H9 (cell line): ENCODE measurements around the gene INPP4A. TPM values are rescaled to one million over a fixed set of nuclear protein-coding genes. Genes with fewer than 3 reads are reported as not detected.

Source experiments
- DNase-seq: peaks from one replicate; pipeline ENCODE4 v3.0.0-alpha.2; 2017
- H2AFZ ChIP-seq: one replicate; pipeline ENCODE4 v1.6.1; 2013; ENCODE audit warnings: mild to moderate bottlenecking, low read length, control low read depth, moderate library complexity
- H2AK5ac ChIP-seq: 2 replicates; pipeline ENCODE4 v1.6.1; 2013; ENCODE audit warnings: low read length, control low read depth, mixed read lengths; ENCODE audit not compliant: insufficient read length
- H2BK120ac ChIP-seq: one replicate; pipeline ENCODE4 v1.6.1; 2013; ENCODE audit warnings: low read depth, mild to moderate bottlenecking, low read length, control low read depth, inconsistent platforms; ENCODE audit not compliant: poor library complexity, severe bottlenecking
- H2BK12ac ChIP-seq: 2 replicates; pipeline ENCODE4 v1.6.1; 2013; ENCODE audit warnings: low read length, control low read depth, mixed read lengths, low read depth; ENCODE audit not compliant: insufficient read length
- H2BK15ac ChIP-seq: 2 replicates; pipeline ENCODE4 v1.6.1; 2013; ENCODE audit warnings: low read depth, low read length, control low read depth
- H2BK20ac ChIP-seq: one replicate; pipeline ENCODE4 v1.6.1; 2013; ENCODE audit warnings: low read depth, mild to moderate bottlenecking, low read length, control low read depth, inconsistent platforms; ENCODE audit not compliant: poor library complexity, severe bottlenecking
- H2BK5ac ChIP-seq: 2 replicates; pipeline ENCODE4 v1.6.1; 2013; ENCODE audit warnings: low read length, control low read depth, mixed read lengths; ENCODE audit not compliant: insufficient read length
- H3K14ac ChIP-seq: 2 replicates; pipeline ENCODE4 v1.6.1; 2013; ENCODE audit warnings: low read length, control low read depth; ENCODE audit not compliant: insufficient read depth
- H3K18ac ChIP-seq: 2 replicates; pipeline ENCODE4 v1.6.1; 2013; ENCODE audit warnings: low read depth, mild to moderate bottlenecking, mixed read lengths, low read length, control low read depth; ENCODE audit not compliant: insufficient read length
- H3K23ac ChIP-seq: 2 replicates; pipeline ENCODE4 v1.6.1; 2013; ENCODE audit warnings: low read length, control low read depth, mixed read lengths, low read depth; ENCODE audit not compliant: insufficient read length
- H3K23me2 ChIP-seq: 2 replicates; pipeline ENCODE4 v1.6.1; 2013; ENCODE audit warnings: low read depth, mild to moderate bottlenecking, mixed read lengths, low read length, control low read depth; ENCODE audit not compliant: insufficient read length, poor library complexity, severe bottlenecking
- H3K27ac ChIP-seq: 2 replicates; pipeline ENCODE4 v1.5.1; 2013; ENCODE audit warnings: low read length, control low read depth, mixed read lengths, low read depth; ENCODE audit not compliant: insufficient read length
- H3K27me3 ChIP-seq: 2 replicates; pipeline ENCODE4 v1.6.1; 2013; ENCODE audit warnings: low read length, control low read depth, inconsistent platforms; ENCODE audit not compliant: insufficient read depth
- H3K4ac ChIP-seq: 2 replicates; pipeline ENCODE4 v1.6.1; 2013; ENCODE audit warnings: low read depth, mild to moderate bottlenecking, control low read depth, inconsistent platforms, low read length, moderate library complexity
- H3K4me1 ChIP-seq: 2 replicates; pipeline ENCODE4 v1.6.1; 2013; ENCODE audit warnings: low read length, control low read depth, inconsistent platforms; ENCODE audit not compliant: insufficient read depth
- H3K4me2 ChIP-seq: 2 replicates; pipeline ENCODE4 v1.6.1; 2013; ENCODE audit warnings: low read length, control low read depth, mixed read lengths; ENCODE audit not compliant: insufficient read length, insufficient read depth
- H3K56ac ChIP-seq: 2 replicates; pipeline ENCODE4 v1.6.1; 2013; ENCODE audit warnings: low read depth, mild to moderate bottlenecking, mixed read lengths, low read length, control low read depth; ENCODE audit not compliant: insufficient read length
- H3K79me1 ChIP-seq: 2 replicates; pipeline ENCODE4 v1.6.1; 2013; ENCODE audit warnings: low read depth, mild to moderate bottlenecking, moderate library complexity, low read length, control low read depth, inconsistent platforms; ENCODE audit not compliant: insufficient read depth, poor library complexity, severe bottlenecking
- H3K79me2 ChIP-seq: 2 replicates; pipeline ENCODE4 v1.6.1; 2013; ENCODE audit warnings: low read length, control low read depth, inconsistent platforms; ENCODE audit not compliant: insufficient read depth
- H3K9ac ChIP-seq: 2 replicates; pipeline ENCODE4 v1.6.1; 2013; ENCODE audit warnings: low read length, control low read depth, mixed read lengths; ENCODE audit not compliant: insufficient read length; ENCODE audit errors: extremely low read depth
- H3K9me3 ChIP-seq: one replicate; pipeline ENCODE4 v1.6.1; 2013; ENCODE audit warnings: low read depth, low read length, inconsistent platforms; ENCODE audit not compliant: control insufficient read depth
- H3T11ph ChIP-seq: one replicate; pipeline ENCODE4 v1.6.1; 2013; ENCODE audit warnings: mild to moderate bottlenecking, low read length, control low read depth, inconsistent platforms
- H4K20me1 ChIP-seq: one replicate; pipeline ENCODE4 v1.6.1; 2013; ENCODE audit not compliant: control insufficient read depth, insufficient read length, insufficient read depth
- H4K5ac ChIP-seq: 2 replicates; pipeline ENCODE4 v1.6.1; 2013; ENCODE audit warnings: low read depth, mild to moderate bottlenecking, mixed read lengths, low read length, control low read depth; ENCODE audit not compliant: insufficient read length
- H4K8ac ChIP-seq: replicated peaks from 2 replicates; pipeline ENCODE4 v1.6.1; 2013; ENCODE audit warnings: low read length, control low read depth, mixed read lengths, low read depth; ENCODE audit not compliant: insufficient read length
- H4K91ac ChIP-seq: 2 replicates; pipeline ENCODE4 v1.6.1; 2013; ENCODE audit warnings: low read depth, mild to moderate bottlenecking, moderate library complexity, mixed read lengths, low read length, control low read depth; ENCODE audit not compliant: insufficient read length
- H3K27ac Mint-ChIP-seq, 3 experiments: 2 replicates in 2 of 3; 3 replicates in 1 of 3; pipeline ENCODE4 v1.8.0; 2020 to 2021; ENCODE audit warnings: mixed read lengths in 3 of 3, mild to moderate bottlenecking in 1 of 3, moderate library complexity in 1 of 3
- H3K27me3 Mint-ChIP-seq: 2 replicates; pipeline ENCODE4 v1.8.0; 2021; ENCODE audit warnings: low read depth, mild to moderate bottlenecking, moderate library complexity, mixed read lengths
- H3K36me3 Mint-ChIP-seq, 3 experiments: 2 replicates in 2 of 3; 3 replicates in 1 of 3; pipeline ENCODE4 v1.8.0; 2020 to 2021; ENCODE audit warnings: low read depth in 3 of 3, mixed read lengths in 3 of 3; ENCODE audit not compliant: insufficient read depth in 1 of 3
- H3K4me1 Mint-ChIP-seq, 2 experiments: 2 replicates each; pipeline ENCODE4 v1.8.0; 2020; ENCODE audit warnings: mixed read lengths in 2 of 2
- H3K4me3 Mint-ChIP-seq, 2 experiments: 2 replicates in 1 of 2; 3 replicates in 1 of 2; pipeline ENCODE4 v1.8.0; 2020 to 2021; ENCODE audit warnings: mild to moderate bottlenecking in 2 of 2, mixed read lengths in 2 of 2, moderate library complexity in 1 of 2
- H3K9me3 Mint-ChIP-seq, 2 experiments: 2 replicates in 1 of 2; 3 replicates in 1 of 2; pipeline ENCODE4 v1.8.0; 2020; ENCODE audit warnings: mild to moderate bottlenecking in 2 of 2, mixed read lengths in 2 of 2, moderate library complexity in 1 of 2
- WGBS: extraction: QIAGEN DNeasy Blood & Tissue Kit; methylation state at CpG from one replicate; pipeline ENCODE4 v1.1.7; 2013; ENCODE audit warnings: missing lambda C conversion rate, low lambda C conversion rate, mixed read lengths; ENCODE audit not compliant: insufficient read length; ENCODE audit errors: extremely low coverage; 5-methylcytosine and 5-hydroxymethylcytosine counted together
- total RNA-seq: library from RNA; stranded (reverse); gene quantifications from 2 replicates; pipeline ENCODE4 v1.2.1, GENCODE V29; 2021
- TF ChIP-seq, protein P1 (sequence below): fragments of 200-600 bp; sonication (generic); conservative IDR thresholded peaks from 3 replicates; pipeline ENCODE4 v1.8.0; 2021; ENCODE audit warnings: antibody characterized with exemption, mild to moderate bottlenecking

INPP4A gene
- total RNA-seq, 1 experiment from 2014 or later: 55.2 TPM

DNA sequence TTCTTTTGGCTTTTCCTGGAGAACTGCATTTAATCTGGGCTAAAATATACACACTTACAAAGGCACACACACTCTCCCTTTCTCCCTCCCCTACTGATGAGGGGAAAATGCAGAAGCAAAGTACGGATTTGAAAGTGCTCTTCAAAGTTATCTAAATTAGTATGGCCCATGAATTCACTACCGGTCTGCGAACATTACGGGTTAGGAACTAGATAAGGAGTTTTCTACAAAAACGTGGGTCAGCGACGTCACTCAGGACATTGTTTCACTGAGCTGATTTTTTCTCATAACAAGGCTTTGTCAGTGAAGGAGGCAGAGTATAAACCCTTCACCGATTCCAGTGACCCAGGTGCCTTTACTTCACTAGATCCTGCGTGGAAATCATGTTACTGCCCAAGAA, 116.4 kb downstream of the INPP4A start:
- H4K8ac ChIP-seq: no peak overlapping the region
- H3K4me2 ChIP-seq: no peak overlapping the region
- peaks cover 4 to 78% (median 47%) of the 10 kb centered on the region in 3 experiments; a peak in 6 of 7 replicates for H3K36me3 Mint-ChIP-seq
- no peak overlapping the region for H3K27ac ChIP-seq
- no peak overlapping the region for H3K4ac ChIP-seq
- no peak overlapping the region for H2BK120ac ChIP-seq
- H3K56ac ChIP-seq: no peak overlapping the region
- no peaks in the 10 kb centered on the region for H3K79me2 ChIP-seq
- no peak overlapping the region for H3K27ac Mint-ChIP-seq
- H3K4me3 Mint-ChIP-seq: no peak overlapping the region
- no peak overlapping the region for H3K18ac ChIP-seq
- H3K4me1 Mint-ChIP-seq: no peaks in the 10 kb centered on the region
- no peaks in the 10 kb centered on the region for H3K27me3 ChIP-seq
- no peaks in the 10 kb centered on the region for H4K20me1 ChIP-seq
- no peak overlapping the region for H2AK5ac ChIP-seq
- no peak for DNase-seq
- H3K27me3 Mint-ChIP-seq: no peaks in the 10 kb centered on the region
- no peaks in the 10 kb centered on the region for H3K9me3 Mint-ChIP-seq
- no peak overlapping the region for H4K91ac ChIP-seq
- H3K4me1 ChIP-seq: no peaks in the 10 kb centered on the region
- no peak overlapping the region for H2BK5ac ChIP-seq
- no peak overlapping the region for H2BK12ac ChIP-seq
- no peak overlapping the region for H3K14ac ChIP-seq
- no peak overlapping the region for H2BK20ac ChIP-seq
- no peak overlapping the region for H3T11ph ChIP-seq
- no peak overlapping the region for H4K5ac ChIP-seq
- no CpG with 5 or more reads among the region's 9 CpGs for WGBS
- TF ChIP-seq, protein P1, sequence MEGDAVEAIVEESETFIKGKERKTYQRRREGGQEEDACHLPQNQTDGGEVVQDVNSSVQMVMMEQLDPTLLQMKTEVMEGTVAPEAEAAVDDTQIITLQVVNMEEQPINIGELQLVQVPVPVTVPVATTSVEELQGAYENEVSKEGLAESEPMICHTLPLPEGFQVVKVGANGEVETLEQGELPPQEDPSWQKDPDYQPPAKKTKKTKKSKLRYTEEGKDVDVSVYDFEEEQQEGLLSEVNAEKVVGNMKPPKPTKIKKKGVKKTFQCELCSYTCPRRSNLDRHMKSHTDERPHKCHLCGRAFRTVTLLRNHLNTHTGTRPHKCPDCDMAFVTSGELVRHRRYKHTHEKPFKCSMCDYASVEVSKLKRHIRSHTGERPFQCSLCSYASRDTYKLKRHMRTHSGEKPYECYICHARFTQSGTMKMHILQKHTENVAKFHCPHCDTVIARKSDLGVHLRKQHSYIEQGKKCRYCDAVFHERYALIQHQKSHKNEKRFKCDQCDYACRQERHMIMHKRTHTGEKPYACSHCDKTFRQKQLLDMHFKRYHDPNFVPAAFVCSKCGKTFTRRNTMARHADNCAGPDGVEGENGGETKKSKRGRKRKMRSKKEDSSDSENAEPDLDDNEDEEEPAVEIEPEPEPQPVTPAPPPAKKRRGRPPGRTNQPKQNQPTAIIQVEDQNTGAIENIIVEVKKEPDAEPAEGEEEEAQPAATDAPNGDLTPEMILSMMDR: no peak
- H3K9me3 ChIP-seq: no peaks in the 10 kb centered on the region
- H3K9ac ChIP-seq: no peak overlapping the region
- no peaks in the 10 kb centered on the region for H3K79me1 ChIP-seq
- H2AFZ ChIP-seq: no peak overlapping the region
- no peak overlapping the region for H3K23ac ChIP-seq
- no peaks in the 10 kb centered on the region for H3K23me2 ChIP-seq
- H2BK15ac ChIP-seq: no peak overlapping the region
